Suprapubic skin (tissue), 4 donors: ENCODE results near the gene LCT. TPM values are rescaled to one million over a fixed set of nuclear protein-coding genes. Genes with fewer than 3 reads are reported as not detected.

ENCODE experiments used
- DNase-seq, 2 donors: peaks; one replicate each; pipeline ENCODE4 v3.0.0-alpha.2; 2019; ENCODE audit warnings: low spot score in 2 of 2
- H3K27ac ChIP-seq: fragments of 200-600 bp; sonication (generic); one replicate; pipeline ENCODE4 v1.5.1; 2019
- H3K27me3 ChIP-seq: fragments of 200-600 bp; sonication (generic); one replicate; pipeline ENCODE4 v1.5.1; 2019
- H3K36me3 ChIP-seq: fragments of 200-600 bp; sonication (generic); one replicate; pipeline ENCODE4 v1.5.1; 2019
- H3K4me1 ChIP-seq: fragments of 200-600 bp; sonication (generic); one replicate; pipeline ENCODE4 v1.5.1; 2019
- H3K4me3 ChIP-seq: fragments of 200-600 bp; sonication (generic); one replicate; pipeline ENCODE4 v1.5.1; 2019; ENCODE audit warnings: mild to moderate bottlenecking
- H3K9me3 ChIP-seq: fragments of 200-600 bp; sonication (generic); one replicate; pipeline ENCODE4 v1.5.1; 2019
- CTCF ChIP-seq, 2 donors: fragments of 200-600 bp in 1 of 2; fragments of 450-650 bp in 1 of 2; sonication (generic) in 1 of 2; IDR thresholded peaks; one replicate each; pipeline ENCODE4 v1.5.1; 2016 to 2019; ENCODE audit warnings: antibody characterized with exemption in 2 of 2, mild to moderate bottlenecking in 1 of 2, moderate library complexity in 1 of 2
- EP300 ChIP-seq: sonication (generic); formaldehyde crosslinking; IDR thresholded peaks from one replicate; pipeline ENCODE4 v1.6.1; 2017; ENCODE audit warnings: antibody characterized with exemption
- POLR2A ChIP-seq, 2 donors: fragments of 450-650 bp; IDR thresholded peaks; one replicate each; pipeline ENCODE4 v1.6.1; 2017; ENCODE audit warnings: antibody characterized with exemption in 2 of 2, mild to moderate bottlenecking in 2 of 2, moderate library complexity in 2 of 2
- POLR2AphosphoS5 ChIP-seq, 3 donors: sonication (generic); formaldehyde crosslinking; IDR thresholded peaks; one replicate each; pipeline ENCODE4 v1.6.1; 2017; ENCODE audit warnings: antibody characterized with exemption in 3 of 3
- WGBS: methylation state at CpG from one replicate; pipeline ENCODE4 v1.1.5; 2018; 5-methylcytosine and 5-hydroxymethylcytosine counted together
- total RNA-seq, 4 donors: library from RNA; depleted of rRNA; stranded (reverse); fragments of >200 nt; gene quantifications; one replicate each; pipeline ENCODE4 v1.1.0, GENCODE V29; 2016

The LCT gene
- total RNA-seq, 4 donors from 2014 or later = not detected

GRCh38 chr2:135740206-135740605 lies 96.8 kb downstream of the LCT start:
- TF ChIP-seq POLR2A (IDR thresholded peaks at IDR 0.05) = no peak
- TF ChIP-seq CTCF (IDR thresholded peaks at IDR 0.05) = no peak
- TF ChIP-seq POLR2AphosphoS5 (IDR thresholded peaks at IDR 0.05) = no peak
- TF ChIP-seq EP300 = no peak
- WGBS = 96% methylated on average over 3 of the region's 3 CpGs
- Histone ChIP-seq H3K36me3 (no peaks in the 10 kb centered on the region), H3K4me1 (peaks cover 25% of the 10 kb centered on the region), H3K4me3 (no peak overlapping the region), H3K27ac (no peak overlapping the region), H3K9me3 (no peaks in the 10 kb centered on the region), H3K27me3 (no peaks in the 10 kb centered on the region)
- DNase-seq = no peak

Other genes starting within 250 kb of the LCT start
- 10 to 100 TPM; 61.7 to 88.3 (median 69.3) TPM for gene UBXN4, start 95.3 kb downstream of the LCT start, total RNA-seq
- gene MCM6, start 39.3 kb upstream of the LCT start, total RNA-seq = 10 to 100 TPM in 1 of 4 donors, 1 to 10 TPM in 3; 6.6 to 13.5 (median 7.8) TPM
- 10 to 100 TPM; 63.1 to 82.6 (median 67.4) TPM for gene DARS1, start 148.4 kb upstream of the LCT start, total RNA-seq